Measurements from ENCODE around the gene ABHD12B. TPM values are rescaled to one million over a fixed set of nuclear protein-coding genes. Genes with fewer than 3 reads are reported as not detected.
A peak's percentile ranks its signal among the peaks of the same experiment; 100 is the strongest.

ABHD12B gene
- total and polyA plus RNA-seq, 2 of the 13 experiments (the other 11 are each of a cell fraction or from before 2014, with no cell fraction given), result not detected

GRCh38 chr14:50943943-50944646 lies 72.2 kb downstream of the ABHD12B start, which contains the start of gene PYGL (continued):
- TF ChIP-seq, protein P1, sequence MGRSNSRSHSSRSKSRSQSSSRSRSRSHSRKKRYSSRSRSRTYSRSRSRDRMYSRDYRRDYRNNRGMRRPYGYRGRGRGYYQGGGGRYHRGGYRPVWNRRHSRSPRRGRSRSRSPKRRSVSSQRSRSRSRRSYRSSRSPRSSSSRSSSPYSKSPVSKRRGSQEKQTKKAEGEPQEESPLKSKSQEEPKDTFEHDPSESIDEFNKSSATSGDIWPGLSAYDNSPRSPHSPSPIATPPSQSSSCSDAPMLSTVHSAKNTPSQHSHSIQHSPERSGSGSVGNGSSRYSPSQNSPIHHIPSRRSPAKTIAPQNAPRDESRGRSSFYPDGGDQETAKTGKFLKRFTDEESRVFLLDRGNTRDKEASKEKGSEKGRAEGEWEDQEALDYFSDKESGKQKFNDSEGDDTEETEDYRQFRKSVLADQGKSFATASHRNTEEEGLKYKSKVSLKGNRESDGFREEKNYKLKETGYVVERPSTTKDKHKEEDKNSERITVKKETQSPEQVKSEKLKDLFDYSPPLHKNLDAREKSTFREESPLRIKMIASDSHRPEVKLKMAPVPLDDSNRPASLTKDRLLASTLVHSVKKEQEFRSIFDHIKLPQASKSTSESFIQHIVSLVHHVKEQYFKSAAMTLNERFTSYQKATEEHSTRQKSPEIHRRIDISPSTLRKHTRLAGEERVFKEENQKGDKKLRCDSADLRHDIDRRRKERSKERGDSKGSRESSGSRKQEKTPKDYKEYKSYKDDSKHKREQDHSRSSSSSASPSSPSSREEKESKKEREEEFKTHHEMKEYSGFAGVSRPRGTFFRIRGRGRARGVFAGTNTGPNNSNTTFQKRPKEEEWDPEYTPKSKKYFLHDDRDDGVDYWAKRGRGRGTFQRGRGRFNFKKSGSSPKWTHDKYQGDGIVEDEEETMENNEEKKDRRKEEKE (IDR thresholded peaks at IDR 0.05), result no peak
- TF ChIP-seq AFF4 (CRISPR knock-in tag; IDR thresholded peaks at IDR 0.05) (no peak), SIN3B (IDR thresholded peaks at IDR 0.05; ENCODE audit: low read length) (no peak), ASH2L (IDR thresholded peaks at IDR 0.05; ENCODE audit: insufficient read length, low read depth, low read length) (peak; percentile 18), ZNF816 (CRISPR knock-in tag; IDR thresholded peaks at IDR 0.05; ENCODE audit: borderline replicate concordance) (peak; percentile 77; the same call in 1 of the 2 replicates), ZMYM4 (CRISPR knock-in tag; IDR thresholded peaks at IDR 0.05) (peak; percentile 75), ATF5 (CRISPR knock-in tag; IDR thresholded peaks at IDR 0.05; ENCODE audit: low read depth) (no peak), ZNF737 (CRISPR knock-in tag; IDR thresholded peaks at IDR 0.05; ENCODE audit: borderline replicate concordance) (no peak)
- TF ChIP-seq, protein P2, sequence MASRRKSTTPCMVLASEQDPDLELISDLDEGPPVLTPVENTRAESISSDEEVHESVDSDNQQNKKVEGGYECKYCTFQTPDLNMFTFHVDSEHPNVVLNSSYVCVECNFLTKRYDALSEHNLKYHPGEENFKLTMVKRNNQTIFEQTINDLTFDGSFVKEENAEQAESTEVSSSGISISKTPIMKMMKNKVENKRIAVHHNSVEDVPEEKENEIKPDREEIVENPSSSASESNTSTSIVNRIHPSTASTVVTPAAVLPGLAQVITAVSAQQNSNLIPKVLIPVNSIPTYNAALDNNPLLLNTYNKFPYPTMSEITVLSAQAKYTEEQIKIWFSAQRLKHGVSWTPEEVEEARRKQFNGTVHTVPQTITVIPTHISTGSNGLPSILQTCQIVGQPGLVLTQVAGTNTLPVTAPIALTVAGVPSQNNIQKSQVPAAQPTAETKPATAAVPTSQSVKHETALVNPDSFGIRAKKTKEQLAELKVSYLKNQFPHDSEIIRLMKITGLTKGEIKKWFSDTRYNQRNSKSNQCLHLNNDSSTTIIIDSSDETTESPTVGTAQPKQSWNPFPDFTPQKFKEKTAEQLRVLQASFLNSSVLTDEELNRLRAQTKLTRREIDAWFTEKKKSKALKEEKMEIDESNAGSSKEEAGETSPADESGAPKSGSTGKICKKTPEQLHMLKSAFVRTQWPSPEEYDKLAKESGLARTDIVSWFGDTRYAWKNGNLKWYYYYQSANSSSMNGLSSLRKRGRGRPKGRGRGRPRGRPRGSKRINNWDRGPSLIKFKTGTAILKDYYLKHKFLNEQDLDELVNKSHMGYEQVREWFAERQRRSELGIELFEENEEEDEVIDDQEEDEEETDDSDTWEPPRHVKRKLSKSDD (CRISPR knock-in tag; IDR thresholded peaks at IDR 0.05; ENCODE audit: low read depth), result 0 out of 2 replicates have a peak, but pooled peaks have one; percentile 66
- TF ChIP-seq, protein P3, sequence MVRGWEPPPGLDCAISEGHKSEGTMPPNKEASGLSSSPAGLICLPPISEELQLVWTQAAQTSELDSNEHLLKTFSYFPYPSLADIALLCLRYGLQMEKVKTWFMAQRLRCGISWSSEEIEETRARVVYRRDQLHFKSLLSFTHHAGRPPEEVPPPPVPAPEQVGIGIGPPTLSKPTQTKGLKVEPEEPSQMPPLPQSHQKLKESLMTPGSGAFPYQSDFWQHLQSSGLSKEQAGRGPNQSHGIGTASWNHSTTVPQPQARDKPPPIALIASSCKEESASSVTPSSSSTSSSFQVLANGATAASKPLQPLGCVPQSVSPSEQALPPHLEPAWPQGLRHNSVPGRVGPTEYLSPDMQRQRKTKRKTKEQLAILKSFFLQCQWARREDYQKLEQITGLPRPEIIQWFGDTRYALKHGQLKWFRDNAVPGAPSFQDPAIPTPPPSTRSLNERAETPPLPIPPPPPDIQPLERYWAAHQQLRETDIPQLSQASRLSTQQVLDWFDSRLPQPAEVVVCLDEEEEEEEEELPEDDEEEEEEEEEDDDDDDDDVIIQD (CRISPR knock-in tag; IDR thresholded peaks at IDR 0.05; ENCODE audit: low read depth), result no peak
- TF ChIP-seq, protein P4, sequence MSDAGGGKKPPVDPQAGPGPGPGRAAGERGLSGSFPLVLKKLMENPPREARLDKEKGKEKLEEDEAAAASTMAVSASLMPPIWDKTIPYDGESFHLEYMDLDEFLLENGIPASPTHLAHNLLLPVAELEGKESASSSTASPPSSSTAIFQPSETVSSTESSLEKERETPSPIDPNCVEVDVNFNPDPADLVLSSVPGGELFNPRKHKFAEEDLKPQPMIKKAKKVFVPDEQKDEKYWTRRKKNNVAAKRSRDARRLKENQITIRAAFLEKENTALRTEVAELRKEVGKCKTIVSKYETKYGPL (CRISPR knock-in tag; IDR thresholded peaks at IDR 0.05), result no peak
